Skeletal muscle tissue (tissue), 4 donors: ENCODE measurements around the gene HECTD2. TPM values are rescaled to one million over a fixed set of nuclear protein-coding genes. Genes with fewer than 3 reads are reported as not detected.

Experiments used
- H3K27ac ChIP-seq: one replicate; pipeline ENCODE4 v1.7.0; 2013; ENCODE audit warnings: mild to moderate bottlenecking, low read depth, low read length, inconsistent platforms
- H3K27me3 ChIP-seq, 3 donors: one replicate each; pipeline ENCODE4 v1.7.0; 2013; ENCODE audit warnings: low read length in 3 of 3; ENCODE audit not compliant: control insufficient read depth in 3 of 3, insufficient read depth in 3 of 3
- H3K36me3 ChIP-seq, 3 donors: one replicate each; pipeline ENCODE4 v1.7.0; 2013; ENCODE audit warnings: low read length in 3 of 3; ENCODE audit not compliant: control insufficient read depth in 3 of 3, insufficient read depth in 3 of 3
- H3K4me1 ChIP-seq, 3 donors: one replicate each; pipeline ENCODE4 v1.7.0; 2013; ENCODE audit warnings: low read length in 3 of 3, mild to moderate bottlenecking in 3 of 3; ENCODE audit not compliant: control insufficient read depth in 3 of 3, insufficient read depth in 3 of 3
- H3K4me3 ChIP-seq, 3 donors: one replicate each; pipeline ENCODE4 v1.7.0; 2013; ENCODE audit warnings: low read length in 3 of 3
- H3K9ac ChIP-seq, 3 donors: one replicate each; pipeline ENCODE4 v1.7.0; 2013; ENCODE audit warnings: low read length in 3 of 3, mild to moderate bottlenecking in 3 of 3, moderate library complexity in 2 of 3, low read depth in 1 of 3
- H3K9me3 ChIP-seq, 3 donors: one replicate each; pipeline ENCODE4 v1.7.0; 2013; ENCODE audit warnings: low read length in 3 of 3; ENCODE audit not compliant: control insufficient read depth in 3 of 3
- total RNA-seq: library from RNA; depleted of rRNA; stranded (reverse); fragments of >200 nt; gene quantifications from one replicate; pipeline ENCODE4 v1.2.3, GENCODE V29; 2014
- donor health status: Osteomylitis.

The HECTD2 gene
- total RNA-seq, 1 donor from 2014 or later, result 14.6 TPM

- Histone ChIP-seq H3K27me3 (no peaks in the 10 kb centered on the region), H3K27ac (no peak overlapping the region), H3K9me3 (no peaks in the 10 kb centered on the region), H3K4me1 (peaks cover 0 to 17% (median 2%) of the 10 kb centered on the region in 3 donors), H3K9ac (no peak overlapping the region), H3K4me3 (no peak overlapping the region), H3K36me3 (no peaks in the 10 kb centered on the region)
These were observed 135.2 kb downstream of the HECTD2 start for GRCh38 chr10:91545384-91545783.

DNA sequence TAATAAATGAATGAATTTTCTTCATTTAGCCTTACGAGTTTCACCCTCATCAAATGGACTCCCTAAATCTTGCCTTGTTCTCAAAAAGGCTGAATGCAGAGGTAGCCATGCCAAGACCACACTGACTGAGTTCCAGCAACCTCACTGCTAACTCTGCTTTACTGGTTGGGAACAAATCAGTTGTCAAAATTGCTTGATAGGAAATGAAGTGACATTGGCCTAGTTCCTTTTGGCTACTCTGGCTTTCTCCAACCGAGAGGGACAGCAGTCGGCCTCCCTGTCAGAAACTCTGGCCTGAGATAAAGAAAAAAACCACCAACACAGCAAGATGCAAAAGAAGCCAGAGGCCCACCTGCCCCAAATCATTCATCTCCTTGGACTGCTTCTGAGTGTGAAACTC, 135.7 kb downstream of the HECTD2 start:
- Histone ChIP-seq H3K4me1 (peaks cover 0 to 12% (median 2%) of the 10 kb centered on the region in 3 donors), H3K4me3 (no peak overlapping the region), H3K27me3 (no peaks in the 10 kb centered on the region), H3K27ac (no peak overlapping the region), H3K9me3 (no peaks in the 10 kb centered on the region), H3K9ac (no peak overlapping the region), H3K36me3 (no peaks in the 10 kb centered on the region)

GRCh38 chr10:91549262-91549661, 139.1 kb downstream of the HECTD2 start:
- no peaks in the 10 kb centered on the region for H3K27me3 ChIP-seq

GRCh38 chr10:91550021-91550420, 139.9 kb downstream of the HECTD2 start:
- no peak overlapping the region for H3K9ac ChIP-seq
- no peak overlapping the region for H3K4me3 ChIP-seq

More at GRCh38 chr10:91549262-91549661, 139.1 kb downstream of the HECTD2 start:
- Histone ChIP-seq H3K4me1 (peaks cover 11 to 18% (median 14%) of the 10 kb centered on the region in 3 donors), H3K27ac (no peak overlapping the region), H3K9me3 (no peaks in the 10 kb centered on the region), H3K9ac (no peak overlapping the region), H3K36me3 (no peaks in the 10 kb centered on the region), H3K4me3 (no peak overlapping the region)

GRCh38 chr10:91551856-91552255, 141.7 kb downstream of the HECTD2 start:
- Histone ChIP-seq H3K36me3 (no peaks in the 10 kb centered on the region), H3K9ac (peak overlapping the region in 1 of 3 donors; percentile 74), H3K4me3 (peak overlapping the region; percentile 25 to 37 (median 37)), H3K9me3 (no peaks in the 10 kb centered on the region), H3K27ac (peak overlapping the region; percentile 62), H3K4me1 (peaks cover 11 to 32% (median 17%) of the 10 kb centered on the region in 3 donors), H3K27me3 (no peaks in the 10 kb centered on the region)

More at GRCh38 chr10:91550021-91550420, 139.9 kb downstream of the HECTD2 start:
- H3K4me1 ChIP-seq, result peaks cover 11 to 23% (median 17%) of the 10 kb centered on the region in 3 donors
- no peaks in the 10 kb centered on the region for H3K9me3 ChIP-seq
- H3K27me3 ChIP-seq, result no peaks in the 10 kb centered on the region
- no peaks in the 10 kb centered on the region for H3K36me3 ChIP-seq
- H3K27ac ChIP-seq, result no peak overlapping the region

DNA sequence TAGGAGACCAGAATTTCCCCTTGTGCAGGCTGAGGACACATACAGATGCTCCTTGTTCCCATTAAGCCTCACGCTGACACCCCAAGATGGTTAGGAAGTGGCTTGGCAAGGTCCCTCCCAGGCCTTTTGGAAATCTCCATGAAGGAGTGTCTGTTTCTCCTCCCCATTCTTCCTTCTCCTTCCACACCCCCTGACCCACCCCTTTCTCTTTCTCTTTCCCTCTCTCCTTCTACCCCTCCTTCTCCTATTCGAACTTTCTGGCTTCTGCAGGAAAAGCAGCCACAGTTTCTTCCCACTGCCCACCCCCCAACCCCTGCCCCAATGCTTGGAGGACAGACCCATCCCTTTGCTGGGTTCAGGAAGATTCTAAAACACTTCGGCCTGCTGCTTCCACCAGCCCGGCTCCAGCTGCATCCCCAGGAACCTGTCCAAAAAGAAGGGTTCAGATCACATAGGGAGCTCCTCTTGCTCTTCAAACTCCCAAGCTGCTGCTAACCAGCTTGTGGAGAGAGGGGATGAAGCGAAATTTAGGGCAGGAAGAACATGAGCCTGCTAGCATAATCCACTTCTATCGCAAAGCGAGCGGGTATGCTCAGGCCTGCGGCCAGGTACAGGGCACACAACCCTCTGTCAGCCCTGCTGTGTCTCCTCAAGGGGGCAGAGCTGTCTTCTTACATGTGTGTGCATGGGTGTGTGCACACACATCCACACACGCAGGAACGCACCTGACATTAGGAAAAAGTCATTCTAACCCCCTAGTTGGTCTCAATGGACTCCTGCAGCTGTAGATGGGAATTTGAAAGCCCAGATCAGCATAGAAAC, 142.3 kb downstream of the HECTD2 start:
- no peaks in the 10 kb centered on the region for H3K9me3 ChIP-seq
- no peaks in the 10 kb centered on the region for H3K27me3 ChIP-seq
- H3K9ac ChIP-seq, result peak overlapping the region in 2 of 3 donors; percentile 47 to 74
- H3K27ac ChIP-seq, result peak overlapping the region; percentile 62
- H3K36me3 ChIP-seq, result no peaks in the 10 kb centered on the region
- H3K4me3 ChIP-seq, result peak overlapping the region; percentile 25 to 37 (median 37)
- peaks cover 11 to 33% (median 17%) of the 10 kb centered on the region in 3 donors for H3K4me1 ChIP-seq

DNA sequence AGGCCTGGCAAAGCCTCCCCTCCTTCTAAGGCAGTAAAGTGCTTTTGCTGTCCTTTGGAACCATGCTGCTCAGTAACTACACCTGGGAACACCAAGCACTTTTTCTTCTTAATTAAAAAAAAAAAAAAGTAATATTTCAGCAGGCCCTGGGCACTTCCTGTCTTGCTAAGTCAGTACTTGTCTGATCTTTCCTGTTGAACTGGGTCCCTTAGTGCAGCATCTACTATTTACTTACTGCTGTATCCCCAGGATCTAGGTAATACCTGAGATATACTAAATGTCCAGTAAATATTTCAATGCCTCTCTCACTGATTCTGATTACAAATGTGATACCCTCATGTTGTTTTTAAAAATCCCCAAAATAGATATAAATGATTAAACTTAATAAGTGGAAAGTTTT, 145.3 kb downstream of the HECTD2 start:
- Histone ChIP-seq H3K4me1 (peaks cover 16 to 33% (median 17%) of the 10 kb centered on the region in 3 donors), H3K27ac (no peak overlapping the region), H3K27me3 (no peaks in the 10 kb centered on the region), H3K4me3 (no peak overlapping the region), H3K36me3 (no peaks in the 10 kb centered on the region), H3K9me3 (no peaks in the 10 kb centered on the region), H3K9ac (no peak overlapping the region)

GRCh38 chr10:91556691-91557566, 146.8 kb downstream of the HECTD2 start:
- Histone ChIP-seq H3K27ac (peak overlapping the region; percentile 14), H3K27me3 (no peaks in the 10 kb centered on the region), H3K4me1 (peaks cover 15 to 38% (median 15%) of the 10 kb centered on the region in 3 donors), H3K4me3 (no peak overlapping the region), H3K9ac (no peak overlapping the region), H3K9me3 (no peaks in the 10 kb centered on the region), H3K36me3 (no peaks in the 10 kb centered on the region)

DNA sequence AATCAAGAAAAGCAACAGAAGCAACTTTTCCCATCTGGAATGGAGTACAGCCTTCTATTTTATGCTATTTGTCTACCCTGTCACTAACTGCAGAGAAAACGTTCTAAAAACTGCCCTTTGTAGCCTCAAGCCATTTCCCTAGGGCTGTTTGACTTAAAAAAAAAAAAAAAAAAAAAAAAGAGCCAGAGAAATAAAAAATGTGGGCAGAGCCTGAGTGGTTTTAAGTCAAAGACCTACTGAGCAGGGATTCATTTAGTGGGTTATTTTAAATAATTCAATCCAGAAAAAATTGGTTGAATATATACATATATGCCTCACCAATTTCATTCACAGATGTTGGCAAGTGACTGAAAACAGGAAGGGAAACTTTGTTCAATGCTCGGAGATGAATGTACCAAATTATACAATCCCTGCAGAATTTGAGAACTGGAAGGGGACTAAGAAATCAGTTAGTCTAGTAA, 147.5 kb downstream of the HECTD2 start:
- Histone ChIP-seq H3K27ac (peak overlapping the region; percentile 14), H3K9ac (no peak overlapping the region), H3K27me3 (no peaks in the 10 kb centered on the region), H3K4me1 (peaks cover 8 to 32% (median 8%) of the 10 kb centered on the region in 3 donors), H3K9me3 (no peaks in the 10 kb centered on the region), H3K36me3 (no peaks in the 10 kb centered on the region), H3K4me3 (no peak overlapping the region)
